Measurements from ENCODE around the gene LMO2.
A peak's percentile ranks its signal among the peaks of the same experiment; 100 is the strongest.
"Not testable (repeated sequence)": the region's sequence is repeated elsewhere in the genome, so short reads cannot be mapped to it uniquely, and the experiment has no call there.

The LMO2 gene

GRCh38 chr11:33859306-33859705 lies 32.6 kb downstream of the LMO2 start:
- no peak for DNase-seq

GRCh38 chr11:33857933-33858371 lies 33.9 kb downstream of the LMO2 start:
- peak; percentile 81 for DNase-seq

GRCh38 chr11:33855500-33855899 lies 36.4 kb downstream of the LMO2 start:
- DNase-seq = no peak

GRCh38 chr11:33848717-33849390 lies 43.0 kb downstream of the LMO2 start:
- DNase-seq = no peak

GRCh38 chr11:33847251-33847650 lies 44.6 kb downstream of the LMO2 start:
- DNase-seq = no peak

- DNase-seq = no peak
Measured at GRCh38 chr11:33844236-33844635, 47.6 kb downstream of the LMO2 start.

- DNase-seq = no peak
Measured at GRCh38 chr11:33843018-33843417, 48.9 kb downstream of the LMO2 start.

- DNase-seq = no peak
Measured at GRCh38 chr11:33842236-33842915, 49.5 kb downstream of the LMO2 start.

GRCh38 chr11:33838234-33838633 lies 53.6 kb downstream of the LMO2 start:
- DNase-seq = not testable (repeated sequence)

- not testable (repeated sequence) for DNase-seq
Measured at GRCh38 chr11:33837334-33837733, 54.5 kb downstream of the LMO2 start.

GRCh38 chr11:33835143-33835878 lies 56.6 kb downstream of the LMO2 start:
- no peak for DNase-seq

GRCh38 chr11:33832676-33833075 lies 59.2 kb downstream of the LMO2 start:
- no peak for DNase-seq

- DNase-seq = no peak
Measured at GRCh38 chr11:33830903-33831648, 60.8 kb downstream of the LMO2 start.

GRCh38 chr11:33829430-33830141 lies 62.3 kb downstream of the LMO2 start:
- peak; percentile 53 for DNase-seq

- DNase-seq = no peak
Measured at GRCh38 chr11:33828604-33829429, 63.1 kb downstream of the LMO2 start.

GRCh38 chr11:33827206-33827605 lies 64.7 kb downstream of the LMO2 start:
- DNase-seq = no peak

GRCh38 chr11:33825854-33826560 lies 65.9 kb downstream of the LMO2 start:
- no peak for DNase-seq

- DNase-seq = not testable (repeated sequence)
Measured at GRCh38 chr11:33822981-33823380, 68.9 kb downstream of the LMO2 start.

GRCh38 chr11:33819278-33820035 lies 72.4 kb downstream of the LMO2 start:
- DNase-seq = no peak

Measured in stimulated activated CD4-positive, alpha-beta T cell treated with anti-CD3 and anti-CD28 coated beads, Interleukin-4, amount 100 ng/mL, for 1 hour (primary cell).